SU-DHL-6 (cell line): ENCODE data around the gene KERA.

ENCODE experiments used
- H2AFZ ChIP-seq: fragments of 200-600 bp; sonication (generic); 2 replicates; pipeline ENCODE4 v1.6.1; 2014; ENCODE audit warnings: low read depth, mild to moderate bottlenecking, moderate library complexity, mixed read lengths, antibody characterized with exemption, low read length; ENCODE audit not compliant: severe bottlenecking
- H3F3A ChIP-seq: fragments of 200-600 bp; shearing (Covaris generic); 2 replicates; pipeline ENCODE4 v1.6.0; 2016; ENCODE audit warnings: antibody characterized with exemption, mild to moderate bottlenecking; ENCODE audit not compliant: insufficient read depth
- H3K27ac ChIP-seq: fragments of 200-600 bp; sonication (generic); 2 replicates; pipeline ENCODE4 v1.5.1; 2016; ENCODE audit warnings: low read depth, mild to moderate bottlenecking, low read length, moderate library complexity, mixed read lengths
- H3K27me3 ChIP-seq: fragments of 200-600 bp; sonication (generic), shearing (Covaris generic); 2 replicates; pipeline ENCODE4 v1.6.0; 2014; ENCODE audit warnings: mild to moderate bottlenecking, low read length
- H3K36me3 ChIP-seq: fragments of 200-600 bp; sonication (generic); 2 replicates; pipeline ENCODE4 v1.6.1; 2014; ENCODE audit warnings: mild to moderate bottlenecking, low read length, mixed read lengths
- H3K4me2 ChIP-seq: fragments of 300-600, 200-600 bp; shearing (Covaris generic), sonication (generic); 2 replicates; pipeline ENCODE4 v1.6.0; 2014; ENCODE audit warnings: low read length, low read depth, mild to moderate bottlenecking; ENCODE audit not compliant: poor library complexity, severe bottlenecking
- H3K4me3 ChIP-seq: fragments of 200-600 bp; sonication (generic); 2 replicates; pipeline ENCODE4 v1.5.1; 2014; ENCODE audit warnings: antibody characterized with exemption, low read length, mild to moderate bottlenecking, mixed read lengths; ENCODE audit not compliant: insufficient read depth, poor library complexity, severe bottlenecking
- H3K79me2 ChIP-seq: fragments of 200-600 bp; sonication (generic); 2 replicates; pipeline ENCODE4 v1.6.1; 2014; ENCODE audit warnings: mild to moderate bottlenecking, low read length, moderate library complexity; ENCODE audit not compliant: insufficient read depth
- H3K9ac ChIP-seq: fragments of 200-600 bp; sonication (generic); 2 replicates; pipeline ENCODE4 v1.7.0; 2014; ENCODE audit warnings: mild to moderate bottlenecking, low read length
- H3K9me2 ChIP-seq: fragments of 200-600 bp; sonication (generic); replicated peaks from 2 replicates; pipeline ENCODE4 v1.6.1; 2014; ENCODE audit warnings: low read length; ENCODE audit not compliant: insufficient read depth
- H3K9me3 ChIP-seq: fragments of 200-600 bp; sonication (generic); 2 replicates; pipeline ENCODE4 v1.6.1; 2014; ENCODE audit warnings: low read length, mixed read lengths; ENCODE audit not compliant: insufficient read depth
- H4K20me1 ChIP-seq: fragments of 200-600 bp; sonication (generic); 2 replicates; pipeline ENCODE4 v1.6.1; 2014; ENCODE audit warnings: low read depth, mild to moderate bottlenecking, antibody characterized with exemption, low read length, moderate library complexity, mixed read lengths
- EZH2phosphoT487 ChIP-seq: fragments of 200-600 bp; sonication (generic), shearing (Covaris generic); conservative IDR thresholded peaks from 2 replicates; pipeline ENCODE4 v1.6.1; 2018; ENCODE audit warnings: mild to moderate bottlenecking, antibody characterized with exemption, low read length, moderate library complexity, mixed read lengths
- TF ChIP-seq, protein P1 (sequence below): fragments of 200-600 bp; sonication (generic); IDR thresholded peaks from one replicate; pipeline ENCODE4 v1.5.1; 2017; ENCODE audit warnings: antibody characterized with exemption, mild to moderate bottlenecking, low read length, moderate library complexity; ENCODE audit not compliant: insufficient read depth, poor library complexity, severe bottlenecking

The KERA gene

DNA sequence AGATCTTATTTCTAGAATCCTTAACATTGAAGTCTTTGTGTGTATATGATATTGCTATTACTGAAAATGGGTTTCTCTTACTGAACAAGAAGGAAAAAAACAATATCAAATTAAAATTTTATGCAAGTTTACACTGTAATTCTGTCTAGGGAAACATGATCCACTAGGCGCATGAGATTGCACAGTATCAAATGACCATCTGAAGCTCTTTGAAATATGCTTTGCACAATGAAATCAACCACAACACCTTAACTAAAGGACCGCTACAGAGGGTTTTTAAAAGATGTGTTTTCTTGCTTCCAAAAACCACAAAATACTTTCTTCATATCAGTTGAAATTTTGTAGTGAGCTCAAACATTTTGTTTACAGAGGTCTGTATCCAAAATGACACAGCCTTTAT, 15.1 kb upstream of the KERA start:
- no peaks in the 10 kb centered on the region for H3K36me3 ChIP-seq
- no peak overlapping the region for H3K4me2 ChIP-seq

DNA sequence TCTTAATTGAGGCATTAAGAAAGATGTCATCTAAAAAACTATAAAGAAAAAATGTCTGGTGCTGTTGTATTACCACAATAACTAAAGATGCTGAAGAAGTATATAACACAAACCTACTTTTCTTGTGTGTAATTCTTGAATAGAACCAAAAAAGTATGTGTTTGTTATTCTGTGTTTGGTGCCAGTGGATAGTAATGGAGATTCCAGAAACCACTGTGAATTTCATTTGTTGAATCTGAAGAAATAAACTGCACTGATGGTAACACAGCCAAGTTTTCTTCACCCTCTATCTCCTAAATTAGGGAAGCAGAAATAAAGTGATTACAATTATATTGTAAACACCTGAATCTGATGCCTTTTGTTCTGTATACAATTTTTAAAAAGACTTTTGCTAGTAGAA, 13.1 kb upstream of the KERA start:
- H3F3A ChIP-seq, result no peaks in the 10 kb centered on the region
- no peak for TF ChIP-seq EZH2phosphoT487
- TF ChIP-seq, protein P1, sequence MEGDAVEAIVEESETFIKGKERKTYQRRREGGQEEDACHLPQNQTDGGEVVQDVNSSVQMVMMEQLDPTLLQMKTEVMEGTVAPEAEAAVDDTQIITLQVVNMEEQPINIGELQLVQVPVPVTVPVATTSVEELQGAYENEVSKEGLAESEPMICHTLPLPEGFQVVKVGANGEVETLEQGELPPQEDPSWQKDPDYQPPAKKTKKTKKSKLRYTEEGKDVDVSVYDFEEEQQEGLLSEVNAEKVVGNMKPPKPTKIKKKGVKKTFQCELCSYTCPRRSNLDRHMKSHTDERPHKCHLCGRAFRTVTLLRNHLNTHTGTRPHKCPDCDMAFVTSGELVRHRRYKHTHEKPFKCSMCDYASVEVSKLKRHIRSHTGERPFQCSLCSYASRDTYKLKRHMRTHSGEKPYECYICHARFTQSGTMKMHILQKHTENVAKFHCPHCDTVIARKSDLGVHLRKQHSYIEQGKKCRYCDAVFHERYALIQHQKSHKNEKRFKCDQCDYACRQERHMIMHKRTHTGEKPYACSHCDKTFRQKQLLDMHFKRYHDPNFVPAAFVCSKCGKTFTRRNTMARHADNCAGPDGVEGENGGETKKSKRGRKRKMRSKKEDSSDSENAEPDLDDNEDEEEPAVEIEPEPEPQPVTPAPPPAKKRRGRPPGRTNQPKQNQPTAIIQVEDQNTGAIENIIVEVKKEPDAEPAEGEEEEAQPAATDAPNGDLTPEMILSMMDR, result no peak
- H3K4me2 ChIP-seq, result no peak overlapping the region

More for the DNA sequence above, 15.1 kb upstream of the KERA start:
- no peaks in the 10 kb centered on the region for H3K9me2 ChIP-seq
- H3K4me3 ChIP-seq, result no peak overlapping the region
- no peak overlapping the region for H2AFZ ChIP-seq
- H3K9me3 ChIP-seq, result no peaks in the 10 kb centered on the region
- H3K9ac ChIP-seq, result no peak overlapping the region
- H3F3A ChIP-seq, result no peaks in the 10 kb centered on the region
- TF ChIP-seq EZH2phosphoT487, result no peak
- TF ChIP-seq, protein P1, result no peak
- no peaks in the 10 kb centered on the region for H3K79me2 ChIP-seq
- no peaks in the 10 kb centered on the region for H3K27me3 ChIP-seq
- no peaks in the 10 kb centered on the region for H4K20me1 ChIP-seq
- no peak overlapping the region for H3K27ac ChIP-seq

DNA sequence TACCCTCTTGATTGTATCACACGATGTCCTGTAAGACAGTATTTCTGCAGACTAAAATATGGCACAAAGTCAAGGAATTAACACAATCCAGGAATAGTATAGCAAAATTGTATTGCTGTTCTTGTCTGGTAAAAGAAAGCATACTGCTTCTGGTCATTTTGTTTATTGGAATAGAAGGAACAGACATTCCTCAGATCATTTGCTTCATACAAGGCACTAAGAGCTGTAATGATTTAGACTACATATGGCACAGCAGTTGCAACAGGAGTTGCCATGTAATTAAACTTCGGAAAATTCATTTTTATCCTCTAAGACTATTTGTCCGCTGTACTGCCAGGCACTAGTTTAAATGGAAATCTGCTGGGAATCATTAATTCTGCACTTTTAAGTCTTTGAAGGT, 7.6 kb upstream of the KERA start:
- H3F3A ChIP-seq, result no peaks in the 10 kb centered on the region
- no peaks in the 10 kb centered on the region for H3K79me2 ChIP-seq
- H3K9me2 ChIP-seq, result no peaks in the 10 kb centered on the region
- no peaks in the 10 kb centered on the region for H3K36me3 ChIP-seq
- no peak overlapping the region for H2AFZ ChIP-seq
- TF ChIP-seq EZH2phosphoT487, result no peak
- TF ChIP-seq, protein P1, result no peak
- no peaks in the 10 kb centered on the region for H3K9me3 ChIP-seq
- no peak overlapping the region for H3K9ac ChIP-seq
- no peaks in the 10 kb centered on the region for H4K20me1 ChIP-seq
- H3K27ac ChIP-seq, result no peak overlapping the region
- H3K27me3 ChIP-seq, result no peaks in the 10 kb centered on the region
- no peak overlapping the region for H3K4me2 ChIP-seq
- no peak overlapping the region for H3K4me3 ChIP-seq

More for the DNA sequence above, 13.1 kb upstream of the KERA start:
- Histone ChIP-seq H3K9me3 (no peaks in the 10 kb centered on the region), H4K20me1 (no peaks in the 10 kb centered on the region), H3K9me2 (no peaks in the 10 kb centered on the region), H2AFZ (no peak overlapping the region), H3K79me2 (no peaks in the 10 kb centered on the region), H3K4me3 (no peak overlapping the region), H3K36me3 (no peaks in the 10 kb centered on the region), H3K27me3 (no peaks in the 10 kb centered on the region), H3K27ac (no peak overlapping the region), H3K9ac (no peak overlapping the region)

DNA sequence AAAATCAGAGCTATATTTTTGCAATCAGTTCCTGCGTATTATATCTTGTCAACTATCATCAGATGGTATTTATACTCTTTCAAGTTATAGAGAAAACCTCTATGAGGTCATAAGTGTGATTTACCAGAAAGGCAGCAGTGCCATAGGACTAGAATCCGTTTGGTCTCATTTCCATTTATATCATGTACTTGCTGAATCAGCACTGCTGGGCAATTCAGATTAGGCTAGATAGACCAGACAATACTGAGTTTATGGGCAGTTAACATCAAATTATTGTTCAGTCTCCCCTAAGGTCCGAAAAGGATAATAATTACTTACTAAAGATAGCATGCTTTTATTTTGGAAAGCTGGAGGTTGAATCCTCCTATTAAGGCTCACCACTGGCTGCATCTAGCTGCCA, 6.8 kb upstream of the KERA start:
- TF ChIP-seq, protein P1, result no peak
- TF ChIP-seq EZH2phosphoT487, result no peak
- Histone ChIP-seq H2AFZ (no peak overlapping the region), H3K9me3 (no peaks in the 10 kb centered on the region)

More for the DNA sequence above, 6.8 kb upstream of the KERA start:
- Histone ChIP-seq H3F3A (no peaks in the 10 kb centered on the region), H3K4me2 (no peak overlapping the region), H3K4me3 (no peak overlapping the region), H3K9ac (no peak overlapping the region), H3K27me3 (no peaks in the 10 kb centered on the region), H3K36me3 (no peaks in the 10 kb centered on the region), H3K27ac (no peak overlapping the region), H4K20me1 (no peaks in the 10 kb centered on the region), H3K79me2 (no peaks in the 10 kb centered on the region), H3K9me2 (no peaks in the 10 kb centered on the region)
